PC-9 (cell line): Measurements from ENCODE around the gene CT45A2. TPM values are rescaled to one million over a fixed set of nuclear protein-coding genes. Genes with fewer than 3 reads are reported as not detected.
"Not testable (repeated sequence)": the region's sequence is repeated elsewhere in the genome, so short reads cannot be mapped to it uniquely, and the experiment has no call there.

Experiments
- Bru-seq: library from RNA; stranded (reverse); fragments of 400-500 nt; gene quantifications from one replicate; lab custom pipeline; 2021; lab: Mats Ljungman, UMichigan
- BruChase-seq, 2 experiments: library from RNA; stranded (reverse); fragments of 400-500 nt; gene quantifications; one replicate each; lab custom pipeline; 2021; lab: Mats Ljungman, UMichigan
- BruUV-seq: library from RNA; stranded (reverse); fragments of 400-500 nt; replicated peaks from 2 replicates; lab custom pipeline; 2021; lab: Mats Ljungman, UMichigan
- CTCF ChIA-PET: fragments of 300-600 bp; sonication (Branson Sonifier 250); formaldehyde crosslinking; loops from one replicate; lab custom pipeline; 2022; ENCODE audit warnings: antibody characterized with exemption; lab: Charles Lee
- POLR2A ChIA-PET: fragments of 300-600 bp; sonication (Branson Sonifier 250); formaldehyde crosslinking; loops from one replicate; lab custom pipeline; 2022; ENCODE audit warnings: antibody characterized with exemption; ENCODE audit not compliant: unreplicated experiment; lab: Charles Lee
- DNase-seq, 2 experiments: peaks; one replicate each; pipeline versions ENCODE4 v3.0.0 to v3.0.0-alpha.2; 2015 to 2022; ENCODE audit warnings: mixed read lengths in 1 of 2
- H2AFZ ChIP-seq: fragments of 200-600 bp; sonication (generic); 2 replicates; pipeline ENCODE4 v1.8.1; 2017; ENCODE audit warnings: antibody characterized with exemption
- H3F3A ChIP-seq: fragments of 200-600 bp; sonication (generic); 2 replicates; pipeline ENCODE4 v1.8.1; 2017; ENCODE audit warnings: antibody characterized with exemption, mild to moderate bottlenecking, low read depth; ENCODE audit not compliant: insufficient read depth
- H3K27ac ChIP-seq: fragments of 200-600 bp; sonication (generic); 2 replicates; pipeline ENCODE4 v1.6.1; 2016; ENCODE audit warnings: mixed run types
- H3K27me3 ChIP-seq: fragments of 200-600 bp; sonication (generic); 2 replicates; pipeline ENCODE4 v1.6.1; 2016; ENCODE audit warnings: low read depth, mixed run types; ENCODE audit not compliant: insufficient read depth
- H3K36me3 ChIP-seq: fragments of 200-600 bp; sonication (generic); 2 replicates; pipeline ENCODE4 v1.6.1; 2016; ENCODE audit warnings: low read depth, mixed run types
- H3K4me1 ChIP-seq: fragments of 200-600 bp; sonication (generic); replicated peaks from 2 replicates; pipeline ENCODE4 v1.6.1; 2016; ENCODE audit warnings: mixed run types; ENCODE audit not compliant: insufficient read depth
- H3K4me2 ChIP-seq: fragments of 200-600 bp; sonication (generic); 2 replicates; pipeline ENCODE4 v1.6.1; 2017; ENCODE audit warnings: mixed run types
- H3K4me3 ChIP-seq: fragments of 200-600 bp; sonication (generic); 2 replicates; pipeline ENCODE4 v1.6.1; 2016; ENCODE audit warnings: mixed run types
- H3K79me2 ChIP-seq: fragments of 200-600 bp; sonication (generic); 2 replicates; pipeline ENCODE4 v1.6.1; 2017; ENCODE audit warnings: low read depth, mixed run types
- H3K9me2 ChIP-seq: fragments of 200-600 bp; sonication (generic); 2 replicates; pipeline ENCODE4 v1.8.1; 2017; ENCODE audit warnings: mild to moderate bottlenecking; ENCODE audit not compliant: insufficient read depth
- H3K9me3 ChIP-seq: fragments of 200-600 bp; sonication (generic); 2 replicates; pipeline ENCODE4 v1.8.1; 2016; ENCODE audit warnings: low read depth; ENCODE audit not compliant: insufficient read depth
- H4K20me1 ChIP-seq: fragments of 200-600 bp; sonication (generic); 2 replicates; pipeline ENCODE4 v1.8.1; 2017; ENCODE audit not compliant: insufficient read depth
- intact Hi-C: fragments of 100-400 bp; cut with micrococcal nuclease; formaldehyde crosslinking; loops from one replicate; pipeline ENCODE4 v1.10.0; 2022; ENCODE audit not compliant: unreplicated experiment
- long read RNA-seq: library from polyadenylated mRNA; stranded (forward); transcript quantifications from one replicate; pipeline ENCODE4 v2.0.0, GENCODE V29; 2022
- total RNA-seq: library from RNA; stranded (reverse); gene quantifications from 2 replicates; pipeline ENCODE4 v1.2.3, GENCODE V29; 2021

Gene CT45A2, protein sequence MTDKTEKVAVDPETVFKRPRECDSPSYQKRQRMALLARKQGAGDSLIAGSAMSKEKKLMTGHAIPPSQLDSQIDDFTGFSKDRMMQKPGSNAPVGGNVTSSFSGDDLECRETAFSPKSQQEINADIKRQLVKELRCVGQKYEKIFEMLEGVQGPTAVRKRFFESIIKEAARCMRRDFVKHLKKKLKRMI
- total RNA-seq: not detected in 2 replicates
- Bru-seq, nascent RNA: not detected
- not detected for BruChase-seq, experiment 1, labeled RNA remaining after a 2-hour chase
- not detected for BruChase-seq, experiment 2, labeled RNA remaining after a 6-hour chase
- long read RNA-seq: 0 reads

DNA sequence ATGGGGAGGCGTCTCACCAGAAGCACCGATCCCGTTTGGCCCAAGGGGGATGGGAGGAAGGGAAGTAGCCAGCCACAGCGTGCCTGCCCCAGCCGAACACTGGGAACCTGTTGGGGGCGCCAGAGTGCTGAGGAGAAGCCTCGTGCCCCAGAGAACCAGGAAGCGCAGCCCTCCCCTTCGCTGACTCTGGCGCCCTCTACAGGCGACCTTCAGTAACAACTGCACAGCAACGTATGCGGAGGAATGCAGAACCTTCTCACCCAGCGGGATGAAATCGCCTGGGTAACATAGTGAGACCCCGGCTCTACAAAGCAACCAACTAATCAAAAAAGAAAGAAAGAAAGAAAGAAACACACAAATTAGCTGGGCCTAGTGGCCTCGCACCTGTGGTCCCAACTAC is at the start of gene CT45A2:
Gene CT45A2, minus strand, starts transcription at position 101 of the 400 bp plus-strand sequence. CDS start 3,747 bp downstream, outside the sequence.
- CTCF ChIA-PET, H3K9me3 ChIP-seq, H3K4me3 ChIP-seq: not testable (repeated sequence)

DNA sequence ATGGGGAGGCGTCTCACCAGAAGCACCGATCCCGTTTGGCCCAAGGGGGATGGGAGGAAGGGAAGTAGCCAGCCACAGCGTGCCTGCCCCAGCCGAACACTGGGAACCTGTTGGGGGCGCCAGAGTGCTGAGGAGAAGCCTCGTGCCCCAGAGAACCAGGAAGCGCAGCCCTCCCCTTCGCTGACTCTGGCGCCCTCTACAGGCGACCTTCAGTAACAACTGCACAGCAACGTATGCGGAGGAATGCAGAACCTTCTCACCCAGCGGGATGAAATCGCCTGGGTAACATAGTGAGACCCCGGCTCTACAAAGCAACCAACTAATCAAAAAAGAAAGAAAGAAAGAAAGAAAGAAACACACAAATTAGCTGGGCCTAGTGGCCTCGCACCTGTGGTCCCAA is 34.6 kb upstream of the CT45A2 start, which contains the start of gene CT45A8:
Gene CT45A8, minus strand, starts transcription at position 101 of the 400 bp plus-strand sequence. CDS start 3,755 bp downstream, outside the sequence.
- H3K4me1 ChIP-seq, DNase-seq, H3K36me3 ChIP-seq, H3K79me2 ChIP-seq, H3K27ac ChIP-seq, H4K20me1 ChIP-seq, POLR2A ChIA-PET, H3K9me3 ChIP-seq, H3K4me2 ChIP-seq, CTCF ChIA-PET, BruUV-seq, H3F3A ChIP-seq, H2AFZ ChIP-seq, H3K27me3 ChIP-seq, H3K9me2 ChIP-seq, intact Hi-C loops, H3K4me3 ChIP-seq: not testable (repeated sequence)

More for the DNA sequence above, at the start of gene CT45A2:
- H3K79me2 ChIP-seq, DNase-seq, H3K36me3 ChIP-seq, H3K9me2 ChIP-seq, H3K4me2 ChIP-seq, BruUV-seq, intact Hi-C loops, H3K27me3 ChIP-seq, H3F3A ChIP-seq, H2AFZ ChIP-seq, POLR2A ChIA-PET, H3K27ac ChIP-seq, H3K4me1 ChIP-seq, H4K20me1 ChIP-seq: not testable (repeated sequence)

GRCh38 chrX:135837180-135837579 is 17.4 kb upstream of the CT45A2 start, which contains the start of gene CT45A7:
TSS of gene CT45A7 (minus strand) at chrX:135837280. CDS start at chrX:135833533, 3,747 bp downstream.
- CTCF ChIA-PET, H3K27me3 ChIP-seq, H3K27ac ChIP-seq, H3K4me2 ChIP-seq, H2AFZ ChIP-seq, H3K79me2 ChIP-seq, H3K36me3 ChIP-seq, H4K20me1 ChIP-seq, H3F3A ChIP-seq, intact Hi-C loops, H3K9me3 ChIP-seq, BruUV-seq, H3K9me2 ChIP-seq, POLR2A ChIA-PET, H3K4me1 ChIP-seq, H3K4me3 ChIP-seq, DNase-seq: not testable (repeated sequence)

DNA sequence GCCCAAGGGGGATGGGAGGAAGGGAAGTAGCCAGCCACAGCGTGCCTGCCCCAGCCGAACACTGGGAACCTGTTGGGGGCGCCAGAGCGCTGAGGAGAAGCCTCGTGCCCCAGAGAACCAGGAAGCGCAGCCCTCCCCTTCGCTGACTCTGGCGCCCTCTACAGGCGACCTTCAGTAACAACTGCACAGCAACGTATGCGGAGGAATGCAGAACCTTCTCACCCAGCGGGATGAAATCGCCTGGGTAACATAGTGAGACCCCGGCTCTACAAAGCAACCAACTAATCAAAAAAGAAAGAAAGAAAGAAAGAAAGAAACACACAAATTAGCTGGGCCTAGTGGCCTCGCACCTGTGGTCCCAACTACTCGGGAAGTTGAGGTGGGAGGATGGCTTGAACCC is 17.1 kb downstream of the CT45A2 start, which contains the start of gene CT45A6:
Gene CT45A6, minus strand, starts transcription at position 101 of the 400 bp plus-strand sequence. CDS start 3,794 bp downstream, outside the sequence.
- CTCF ChIA-PET: not testable (repeated sequence)

DNA sequence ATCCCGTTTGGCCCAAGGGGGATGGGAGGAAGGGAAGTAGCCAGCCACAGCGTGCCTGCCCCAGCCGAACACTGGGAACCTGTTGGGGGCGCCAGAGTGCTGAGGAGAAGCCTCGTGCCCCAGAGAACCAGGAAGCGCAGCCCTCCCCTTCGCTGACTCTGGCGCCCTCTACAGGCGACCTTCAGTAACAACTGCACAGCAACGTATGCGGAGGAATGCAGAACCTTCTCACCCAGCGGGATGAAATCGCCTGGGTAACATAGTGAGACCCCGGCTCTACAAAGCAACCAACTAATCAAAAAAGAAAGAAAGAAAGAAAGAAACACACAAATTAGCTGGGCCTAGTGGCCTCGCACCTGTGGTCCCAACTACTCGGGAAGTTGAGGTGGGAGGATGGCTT is 34.4 kb downstream of the CT45A2 start, which contains the start of gene CT45A5:
Gene CT45A5, minus strand, starts transcription at position 101 of the 400 bp plus-strand sequence. CDS start 3,774 bp downstream, outside the sequence.
- POLR2A ChIA-PET, H3K27ac ChIP-seq, H2AFZ ChIP-seq, DNase-seq, BruUV-seq, H4K20me1 ChIP-seq, H3K79me2 ChIP-seq, CTCF ChIA-PET, H3K4me1 ChIP-seq, H3K9me2 ChIP-seq, H3K36me3 ChIP-seq, H3K27me3 ChIP-seq, H3K9me3 ChIP-seq, H3K4me2 ChIP-seq, intact Hi-C loops, H3F3A ChIP-seq, H3K4me3 ChIP-seq: not testable (repeated sequence)

More for the DNA sequence above, 17.1 kb downstream of the CT45A2 start, which contains the start of gene CT45A6:
- BruUV-seq, H3K79me2 ChIP-seq, H3K27ac ChIP-seq, POLR2A ChIA-PET, H3K9me3 ChIP-seq, DNase-seq, H3K4me1 ChIP-seq, H3K4me3 ChIP-seq, H2AFZ ChIP-seq, H3K9me2 ChIP-seq, H3K4me2 ChIP-seq, H3F3A ChIP-seq, H3K27me3 ChIP-seq, H4K20me1 ChIP-seq, intact Hi-C loops, H3K36me3 ChIP-seq: not testable (repeated sequence)

DNA sequence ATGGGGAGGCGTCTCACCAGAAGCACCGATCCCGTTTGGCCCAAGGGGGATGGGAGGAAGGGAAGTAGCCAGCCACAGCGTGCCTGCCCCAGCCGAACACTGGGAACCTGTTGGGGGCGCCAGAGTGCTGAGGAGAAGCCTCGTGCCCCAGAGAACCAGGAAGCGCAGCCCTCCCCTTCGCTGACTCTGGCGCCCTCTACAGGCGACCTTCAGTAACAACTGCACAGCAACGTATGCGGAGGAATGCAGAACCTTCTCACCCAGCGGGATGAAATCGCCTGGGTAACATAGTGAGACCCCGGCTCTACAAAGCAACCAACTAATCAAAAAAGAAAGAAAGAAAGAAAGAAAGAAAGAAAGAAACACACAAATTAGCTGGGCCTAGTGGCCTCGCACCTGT is 51.7 kb downstream of the CT45A2 start, which contains the start of gene CT45A3:
Gene CT45A3, minus strand, starts transcription at position 101 of the 400 bp plus-strand sequence. CDS start 3,747 bp downstream, outside the sequence.
- intact Hi-C loops, H3F3A ChIP-seq, H3K4me2 ChIP-seq, H3K9me3 ChIP-seq, H3K27ac ChIP-seq, H3K4me3 ChIP-seq, H3K9me2 ChIP-seq, H3K36me3 ChIP-seq, BruUV-seq, H3K27me3 ChIP-seq, POLR2A ChIA-PET, CTCF ChIA-PET, H2AFZ ChIP-seq, DNase-seq, H4K20me1 ChIP-seq, H3K4me1 ChIP-seq, H3K79me2 ChIP-seq: not testable (repeated sequence)
